Activated CD4-positive, alpha-beta T cell treated with anti-CD3 and anti-CD28 coated beads for 48 hours (primary cell): ENCODE data around the gene SAPCD2.
"Not testable (repeated sequence)": the region's sequence is repeated elsewhere in the genome, so short reads cannot be mapped to it uniquely, and the experiment has no call there.

Source experiments
- DNase-seq: peaks from one replicate; pipeline ENCODE4 v3.0.0-alpha.2; 2020

Gene SAPCD2

GRCh38 chr9:137046088-137046787 lies 24.1 kb downstream of the SAPCD2 start, which contains the start of gene NPDC1:
NPDC1 (minus strand) TSS chr9:137046177; CDS start chr9:137045989, 188 bp downstream.
- DNase-seq: peak; percentile 89

GRCh38 chr9:137045294-137046087 lies 24.9 kb downstream of the SAPCD2 start:
- peak; percentile 44 for DNase-seq

GRCh38 chr9:137044502-137045177 lies 25.7 kb downstream of the SAPCD2 start:
- no peak for DNase-seq

GRCh38 chr9:137044037-137044436 lies 26.3 kb downstream of the SAPCD2 start:
- no peak for DNase-seq

- no peak for DNase-seq
Measured at GRCh38 chr9:137042751-137043727, 27.3 kb downstream of the SAPCD2 start.

GRCh38 chr9:137041124-137041523 lies 29.2 kb downstream of the SAPCD2 start:
- no peak for DNase-seq

GRCh38 chr9:137040568-137040967 lies 29.8 kb downstream of the SAPCD2 start:
- no peak for DNase-seq

- no peak for DNase-seq
Measured at GRCh38 chr9:137039611-137040366, 30.6 kb downstream of the SAPCD2 start.

- DNase-seq: no peak
Measured at GRCh38 chr9:137038916-137039315, 31.4 kb downstream of the SAPCD2 start.

GRCh38 chr9:137037483-137037882 lies 32.9 kb downstream of the SAPCD2 start:
- DNase-seq: no peak

- DNase-seq: no peak
Measured at GRCh38 chr9:137037035-137037434, 33.3 kb downstream of the SAPCD2 start.

- no peak for DNase-seq
Measured at GRCh38 chr9:137035937-137036336, 34.4 kb downstream of the SAPCD2 start.

- DNase-seq: no peak
Measured at GRCh38 chr9:137035507-137035834, 34.9 kb downstream of the SAPCD2 start.

GRCh38 chr9:137034709-137035506 lies 35.4 kb downstream of the SAPCD2 start:
- peak; percentile 92 for DNase-seq

- no peak for DNase-seq
Measured at GRCh38 chr9:137034039-137034708, 36.2 kb downstream of the SAPCD2 start.

- not testable (repeated sequence) for DNase-seq
Measured at GRCh38 chr9:137033481-137033880, 36.9 kb downstream of the SAPCD2 start.

GRCh38 chr9:137032858-137033257 lies 37.5 kb downstream of the SAPCD2 start:
- no peak for DNase-seq

GRCh38 chr9:137031904-137032640 lies 38.3 kb downstream of the SAPCD2 start, which contains the start of gene FUT7:
FUT7 (minus strand) TSS chr9:137032088; CDS start chr9:137031991, 97 bp downstream.
- peak; percentile 49 for DNase-seq
